Urothelium cell line (cell line): ENCODE results near the gene KCNN2.

Experiments
- DNase-seq: peaks from one replicate; pipeline ENCODE4 v3.0.0; 2011; ENCODE audit warnings: low spot score, mixed read lengths
- FAIRE-seq: peaks from 2 replicates; lab custom pipeline; 2011; peaks lifted over from hg19 to GRCh38; lab: Jason Lieb, UNC

Gene KCNN2

DNA sequence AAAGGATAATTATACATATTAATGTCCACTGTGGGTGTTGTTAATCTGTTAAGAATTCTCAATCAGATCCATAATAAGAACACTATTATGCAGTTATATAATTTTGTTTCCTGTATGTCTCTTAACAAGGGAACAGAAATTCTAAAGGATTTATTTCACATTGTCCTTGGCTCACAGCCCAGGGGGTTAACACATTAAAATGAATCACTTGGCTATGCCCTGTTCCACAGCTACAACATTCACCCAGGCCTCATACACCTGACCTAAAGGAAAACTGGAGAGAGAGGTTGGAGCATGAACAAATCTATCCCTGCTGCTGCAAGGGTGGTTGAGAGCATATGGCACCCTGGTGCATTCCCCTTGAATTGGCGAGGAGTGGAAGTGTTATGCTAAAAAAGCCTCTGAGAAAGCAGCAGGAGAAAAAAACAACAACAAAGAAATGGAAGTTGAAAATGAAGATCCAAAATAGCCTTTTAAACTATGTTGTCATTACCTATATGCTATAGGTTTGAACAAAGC is 116.0 kb downstream of the KCNN2 start:
- no peak for FAIRE-seq

DNA sequence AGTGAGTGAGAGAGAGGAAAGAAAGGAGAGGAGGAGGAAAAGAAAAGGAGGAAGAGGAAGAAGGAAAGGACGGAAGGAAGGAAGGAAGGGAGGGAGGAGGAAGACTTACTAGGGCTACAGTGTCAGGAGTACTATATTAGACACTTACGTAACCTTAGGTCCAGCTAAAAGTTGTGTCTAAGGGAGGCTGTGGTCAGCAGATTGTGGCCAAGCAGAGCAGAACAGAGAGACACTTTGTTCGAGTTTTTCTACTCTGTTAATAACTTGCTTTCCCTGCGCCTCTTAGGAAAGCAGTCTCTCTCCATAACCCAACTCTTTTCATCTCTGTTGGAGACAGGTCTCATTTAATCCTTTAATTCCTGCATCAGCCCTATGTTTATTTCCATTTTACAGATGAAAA is 138.9 kb downstream of the KCNN2 start:
- DNase-seq (no peak), FAIRE-seq (no peak)

More for the DNA sequence above, 116.0 kb downstream of the KCNN2 start:
- no peak for DNase-seq

DNA sequence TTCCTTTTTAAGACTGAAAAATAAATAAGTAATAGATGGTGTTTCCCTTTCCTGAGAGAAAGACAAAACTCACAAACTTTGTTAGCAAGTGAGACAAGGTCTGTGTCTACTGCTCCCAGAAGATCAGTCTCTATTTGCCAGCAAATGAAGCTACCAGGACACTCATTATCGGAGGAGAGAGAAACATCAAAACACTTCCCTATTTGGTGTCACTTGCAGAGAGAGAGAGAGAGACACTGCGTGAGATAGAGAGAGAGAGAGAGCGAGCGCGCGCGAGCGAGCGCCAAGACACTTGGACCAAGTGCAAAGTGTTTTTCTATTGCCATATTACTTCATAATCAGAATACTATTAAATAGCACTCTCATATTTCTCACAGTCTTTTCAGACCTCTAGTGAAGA is 142.7 kb downstream of the KCNN2 start:
- FAIRE-seq = no peak
- DNase-seq = no peak

DNA sequence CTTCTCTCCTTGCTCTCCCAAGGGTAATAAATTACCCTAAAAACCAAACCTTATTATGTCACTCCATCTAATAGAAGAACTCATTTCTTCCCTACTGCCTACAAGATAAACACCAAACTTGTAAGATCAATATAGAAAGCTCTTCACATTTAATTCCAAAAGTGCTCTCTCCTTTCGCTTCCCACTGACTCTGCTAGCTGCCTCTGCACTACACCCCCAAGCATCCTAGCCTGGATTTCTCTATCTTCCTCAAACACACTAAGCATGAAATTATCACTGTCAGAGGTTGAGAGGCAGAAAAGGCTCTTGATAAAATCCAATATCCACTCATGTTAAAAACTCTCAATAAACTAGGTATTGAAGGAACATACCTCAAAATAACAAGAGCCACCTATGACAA is 162.4 kb downstream of the KCNN2 start:
- DNase-seq (no peak), FAIRE-seq (no peak)

DNA sequence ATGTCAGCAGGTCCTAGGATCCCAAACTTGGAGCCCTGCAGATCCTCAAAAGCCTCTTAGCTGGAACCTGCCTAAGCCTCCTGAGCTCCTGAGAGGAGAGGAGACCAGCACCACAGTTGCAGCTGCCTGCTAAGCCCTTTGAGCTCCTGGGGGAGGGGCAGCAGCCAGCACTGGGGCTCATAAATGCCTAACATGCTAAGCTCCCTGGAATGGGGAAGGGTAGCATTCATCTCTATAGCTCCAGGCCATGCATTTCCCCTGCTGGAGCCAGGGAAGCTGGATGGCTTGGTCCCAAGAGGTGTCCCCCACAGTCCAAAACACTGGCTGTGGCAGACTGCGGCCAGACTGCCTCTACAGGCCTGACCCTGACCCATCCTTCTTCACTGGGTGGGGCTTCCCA is 182.7 kb downstream of the KCNN2 start:
- DNase-seq (no peak), FAIRE-seq (no peak)
